Left cardiac atrium (tissue), 4 donors: ENCODE measurements around the gene SLC27A1. TPM values are rescaled to one million over a fixed set of nuclear protein-coding genes. Genes with fewer than 3 reads are reported as not detected.

Source experiments
- ATAC-seq, 2 donors: fragments of 200-7000 bp; cut with Tn5 transposase; one replicate each; pipeline ENCODE4 v1.9.1; 2020; ENCODE audit warnings: mild to moderate bottlenecking in 2 of 2, moderate library complexity in 2 of 2
- DNase-seq: peaks from one replicate; pipeline ENCODE4 v3.0.0-alpha.2; 2020
- intact Hi-C, 2 donors: fragments of 100-400 bp; cut with DNase I; formaldehyde crosslinking; loops; one replicate each; pipeline versions ENCODE4 v1.14.1 to v1.15.1; 2022 to 2023
- total RNA-seq, 2 donors: library from RNA; stranded (reverse); fragmentation: NEBNext Ultra II Directional; extraction: Animal tissue kit (Norgen Biotek cat#: 25700); gene quantifications; one replicate each; pipeline ENCODE4 v1.2.1, GENCODE V29; 2021
- donor health status: DM: no; HTN: yes; CAD: no.
- donor health status: DM: no; HTN: yes; CAD: no; lungs with severe emphysema.
- donor health status: DM: yes; HTN: yes; CAD: no.
- donor health status: Dilated cardiomyopathy.

SLC27A1 gene
- total RNA-seq, 2 donors from 2014 or later = 33.4 to 55.1 TPM

DNA sequence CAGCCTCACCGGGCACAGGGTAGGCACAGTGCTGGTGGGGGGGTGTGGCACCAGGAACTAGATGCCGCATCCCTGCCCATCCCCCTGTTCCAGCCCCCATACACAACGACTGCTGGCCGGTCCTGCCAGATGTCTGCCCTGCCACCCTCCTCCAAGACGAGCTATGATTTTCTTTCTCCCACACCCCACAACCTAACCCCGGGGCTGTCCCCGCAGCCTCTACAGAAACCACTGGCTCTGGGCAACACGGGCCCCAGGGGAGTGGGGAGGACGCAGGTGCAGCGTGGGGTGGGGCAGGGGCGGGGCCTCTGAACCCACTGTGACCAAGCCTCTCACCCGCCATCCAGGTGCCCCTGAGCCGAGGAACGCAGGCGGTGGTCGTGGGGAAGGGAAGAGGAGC, 56.6 kb downstream of the SLC27A1 start:
- intact Hi-C loops = no loop called here
- DNase-seq = no peak
- no peak for ATAC-seq

DNA sequence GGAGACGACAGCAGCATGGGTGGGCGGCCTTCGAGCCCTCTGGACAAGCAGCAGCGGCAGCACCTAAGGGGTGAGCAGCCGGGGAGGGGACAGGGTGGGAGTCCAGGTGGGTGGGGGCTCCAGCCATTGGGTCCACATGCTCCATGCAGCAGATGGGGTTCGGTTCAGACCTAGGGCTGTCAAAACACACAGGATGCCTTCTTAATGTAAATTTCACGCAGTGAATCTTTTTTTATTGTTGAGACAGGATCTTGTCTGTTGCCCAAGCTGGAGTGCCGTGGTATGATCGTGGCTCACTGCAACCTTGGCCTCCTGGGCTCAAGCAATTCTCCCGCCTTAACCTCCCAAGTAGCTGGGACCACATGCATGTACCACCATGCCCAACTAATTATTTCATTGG, 57.0 kb downstream of the SLC27A1 start:
- no peak for ATAC-seq
- no peak for DNase-seq
- intact Hi-C loops = no loop called here

DNA sequence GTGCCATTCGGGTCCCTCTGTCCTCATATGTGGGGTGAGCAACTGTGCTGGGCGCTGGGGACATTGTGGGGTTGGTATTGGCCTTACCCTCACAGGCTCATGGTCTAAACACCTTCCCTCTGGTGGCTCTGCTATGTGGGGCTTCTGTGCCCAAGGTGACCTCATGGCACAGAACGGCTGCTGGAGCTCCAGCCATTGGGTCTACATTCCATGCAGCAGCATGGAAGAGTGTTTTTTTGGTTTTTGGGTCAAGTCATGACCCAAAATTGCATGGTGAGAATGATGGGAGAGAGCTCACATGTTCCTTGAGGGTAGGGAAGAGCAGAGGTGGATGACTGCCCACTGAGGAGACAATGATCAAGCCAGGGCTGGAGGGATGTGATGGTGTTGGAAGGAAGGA, 58.3 kb downstream of the SLC27A1 start:
- intact Hi-C loops = no loop called here
- DNase-seq (no peak), ATAC-seq (no peak)

DNA sequence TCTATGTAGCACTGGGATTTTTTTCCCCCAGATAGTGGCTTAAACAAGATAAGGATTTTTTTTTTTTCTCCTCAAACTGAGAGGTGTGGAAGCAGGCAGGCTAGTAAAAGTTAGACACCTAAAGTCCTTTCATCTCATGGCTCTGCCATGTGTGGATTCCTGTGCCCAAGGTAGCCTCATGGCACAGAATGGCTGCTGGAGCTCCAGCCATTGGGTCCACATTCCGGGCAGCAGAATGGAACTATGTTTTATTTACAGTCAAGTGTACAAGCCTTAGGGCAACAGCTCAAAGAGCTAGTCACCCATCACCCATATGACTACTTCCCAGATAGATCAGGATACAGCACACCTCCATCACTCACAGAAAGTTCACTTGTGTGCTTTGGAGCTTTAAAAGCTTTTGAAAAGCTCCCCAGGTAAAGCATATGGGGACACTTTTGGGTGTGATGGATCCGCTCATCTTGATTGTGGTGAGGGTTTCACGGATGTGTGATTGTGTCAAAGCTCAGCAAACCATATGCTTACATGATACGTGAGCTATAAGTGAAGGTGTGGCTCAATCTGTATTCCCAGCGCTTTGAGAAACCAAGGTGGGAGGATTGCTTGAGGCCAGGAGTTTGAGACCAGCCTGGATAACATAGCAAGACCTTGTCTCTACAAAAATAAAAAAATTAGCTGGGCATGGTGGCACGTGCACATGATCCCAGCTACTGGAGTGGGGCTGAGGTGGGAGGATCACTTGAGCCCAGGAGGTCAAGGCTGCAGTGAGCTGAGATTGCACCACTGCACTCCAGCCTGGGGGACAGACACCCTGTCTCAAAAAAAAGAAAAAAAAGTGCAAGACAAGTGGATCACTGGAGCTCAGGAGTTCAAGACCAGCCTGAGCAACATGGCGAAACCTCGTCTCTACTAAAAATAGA, 59.2 kb downstream of the SLC27A1 start:
- DNase-seq (no peak), ATAC-seq (no peak)
- intact Hi-C loops = no loop called here

DNA sequence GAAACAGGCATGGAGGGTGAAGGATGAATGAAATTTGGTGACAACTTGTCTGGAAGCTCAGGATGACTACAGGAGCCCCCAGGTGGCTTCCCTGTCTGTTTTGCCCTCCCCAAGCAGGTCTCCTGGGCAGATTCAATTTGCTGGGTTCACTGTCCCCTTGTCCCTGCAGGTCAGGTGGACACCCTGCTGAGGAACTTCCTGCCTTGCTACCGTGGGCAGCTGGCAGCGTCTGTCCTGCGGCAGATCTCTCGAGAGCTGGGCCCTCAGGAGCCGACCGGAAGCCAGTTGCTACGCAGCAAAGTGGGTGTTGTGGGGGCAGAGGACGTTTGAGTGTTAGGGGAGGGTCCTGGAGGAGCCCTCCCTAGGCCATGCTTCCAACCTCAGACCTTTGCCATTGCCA, 60.3 kb downstream of the SLC27A1 start:
- ATAC-seq (no peak), DNase-seq (no peak)
- intact Hi-C loops = no loop called here

DNA sequence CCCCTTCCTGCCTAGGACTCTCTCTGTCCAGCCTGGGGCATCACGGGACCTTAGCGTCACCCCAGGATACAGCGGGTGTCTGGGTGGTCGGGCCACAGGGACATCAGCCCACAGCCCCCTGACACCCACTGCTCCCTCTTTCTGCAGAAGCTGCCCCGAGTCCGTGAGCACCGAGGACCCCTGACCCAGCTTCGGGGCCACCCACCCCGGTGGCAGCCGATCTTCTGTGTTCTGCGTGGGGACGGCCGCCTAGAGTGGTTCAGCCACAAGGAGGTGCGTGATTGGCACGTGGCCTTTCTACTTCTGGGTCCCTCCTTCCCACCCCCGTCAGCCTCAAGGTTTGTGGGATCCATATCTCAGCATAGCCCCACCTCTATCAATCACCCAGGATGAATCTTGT, 61.8 kb downstream of the SLC27A1 start:
- DNase-seq (no peak), ATAC-seq (no peak)
- intact Hi-C loops = no loop called here

DNA sequence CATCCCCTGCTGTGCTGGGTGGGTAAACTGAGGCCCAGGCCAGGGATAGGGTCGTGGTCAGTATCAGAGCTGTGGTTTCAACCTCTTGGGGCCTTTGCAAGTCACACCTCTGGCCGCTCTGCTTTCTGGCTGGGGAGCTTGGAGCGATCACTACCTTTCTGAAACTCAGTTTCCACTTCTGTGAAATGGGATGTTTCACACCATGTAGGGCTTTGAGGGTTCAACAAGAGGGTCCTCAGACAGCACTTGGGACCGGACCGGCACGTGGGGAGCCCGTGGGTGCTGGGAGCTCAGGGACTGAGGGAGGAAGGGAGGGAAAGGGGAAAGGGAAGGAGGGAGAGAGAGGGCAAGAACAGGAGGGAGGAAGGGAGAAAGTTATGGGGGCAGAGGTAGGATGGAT, 62.2 kb downstream of the SLC27A1 start:
- ATAC-seq (no peak), DNase-seq (no peak)
- intact Hi-C loops = no loop called here

DNA sequence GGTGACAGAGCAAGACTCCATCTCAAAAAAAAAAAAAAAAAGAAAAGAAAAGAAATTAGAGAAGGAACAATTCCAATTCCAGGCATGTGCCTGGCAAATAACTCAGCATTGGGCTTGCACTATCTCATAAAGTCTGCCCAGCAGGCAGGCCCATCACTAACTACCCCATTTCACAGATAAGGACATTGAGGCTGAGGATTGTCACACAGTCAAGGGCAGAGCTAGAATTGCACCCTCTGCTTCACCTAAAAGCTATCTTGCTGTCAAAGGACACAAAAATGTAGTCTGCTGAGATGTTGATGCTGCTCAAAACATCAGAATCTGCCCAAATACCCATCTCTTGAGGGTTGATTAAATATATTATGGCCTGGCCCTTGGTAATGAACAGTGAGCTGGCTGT, 64.4 kb downstream of the SLC27A1 start:
- intact Hi-C loops = loop anchor here in 1 of 2 donors (5.0 kb wide), 1 partner anchor 233 kb away; no protein-coding TSS in a partner anchor
- no peak for ATAC-seq
- DNase-seq = no peak

DNA sequence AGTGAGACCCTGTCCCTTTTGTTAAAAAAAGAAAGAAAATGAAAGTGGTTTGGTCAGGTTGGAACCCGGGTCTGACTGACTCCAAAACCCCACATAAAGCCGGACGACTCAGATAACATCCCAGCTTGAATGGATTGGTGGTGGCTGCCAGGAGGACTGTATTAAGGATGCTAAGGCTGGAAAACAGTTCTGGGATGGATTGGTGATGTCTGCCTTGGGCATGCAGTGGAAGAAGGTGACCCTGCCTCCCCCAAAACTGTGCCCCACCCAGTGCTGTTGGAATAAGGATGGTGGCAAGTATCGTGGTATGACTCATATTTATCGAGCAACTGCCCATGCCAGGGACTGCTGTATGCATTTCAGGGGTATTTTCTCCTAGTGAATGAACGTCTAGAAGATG, 66.6 kb downstream of the SLC27A1 start:
- intact Hi-C loops = loop anchor here in 1 of 2 donors (5.0 kb wide), 1 partner anchor 230 kb away; no protein-coding TSS in a partner anchor
- ATAC-seq (no peak), DNase-seq (no peak)

DNA sequence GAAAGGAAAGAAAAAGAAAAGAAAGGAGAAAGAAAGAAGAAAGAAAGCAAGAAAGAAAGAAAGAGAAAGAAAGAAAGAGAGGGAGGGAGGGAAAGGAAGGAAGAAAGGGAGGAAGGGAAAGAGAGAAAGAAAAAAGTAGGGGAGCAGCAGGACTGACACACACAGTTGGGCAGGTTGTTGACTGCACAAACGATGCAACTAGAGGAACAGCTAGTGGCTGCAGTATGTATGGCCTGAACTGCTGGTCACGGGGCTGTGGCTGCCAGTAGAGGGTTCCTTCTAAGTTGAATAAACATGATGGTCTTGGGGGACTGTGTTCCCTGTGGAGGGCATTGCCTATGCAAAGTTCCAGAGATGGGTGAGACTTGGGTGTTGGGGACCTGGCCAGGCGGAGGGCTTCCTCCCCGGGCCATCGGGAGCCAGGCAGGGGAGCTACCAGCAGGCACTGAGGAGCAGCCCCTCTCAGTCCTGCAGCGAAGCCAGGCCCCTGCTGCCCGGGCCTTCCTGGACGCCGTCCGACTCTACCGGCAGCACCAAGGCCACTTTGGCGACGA, 68.4 kb downstream of the SLC27A1 start:
- intact Hi-C loops = loop anchor here in 1 of 2 donors (1.0 to 5.0 kb wide), 2 partner anchors 36 to 229 kb away; no protein-coding TSS in a partner anchor
- ATAC-seq = peak; percentile 3 to 9
- no peak for DNase-seq

DNA sequence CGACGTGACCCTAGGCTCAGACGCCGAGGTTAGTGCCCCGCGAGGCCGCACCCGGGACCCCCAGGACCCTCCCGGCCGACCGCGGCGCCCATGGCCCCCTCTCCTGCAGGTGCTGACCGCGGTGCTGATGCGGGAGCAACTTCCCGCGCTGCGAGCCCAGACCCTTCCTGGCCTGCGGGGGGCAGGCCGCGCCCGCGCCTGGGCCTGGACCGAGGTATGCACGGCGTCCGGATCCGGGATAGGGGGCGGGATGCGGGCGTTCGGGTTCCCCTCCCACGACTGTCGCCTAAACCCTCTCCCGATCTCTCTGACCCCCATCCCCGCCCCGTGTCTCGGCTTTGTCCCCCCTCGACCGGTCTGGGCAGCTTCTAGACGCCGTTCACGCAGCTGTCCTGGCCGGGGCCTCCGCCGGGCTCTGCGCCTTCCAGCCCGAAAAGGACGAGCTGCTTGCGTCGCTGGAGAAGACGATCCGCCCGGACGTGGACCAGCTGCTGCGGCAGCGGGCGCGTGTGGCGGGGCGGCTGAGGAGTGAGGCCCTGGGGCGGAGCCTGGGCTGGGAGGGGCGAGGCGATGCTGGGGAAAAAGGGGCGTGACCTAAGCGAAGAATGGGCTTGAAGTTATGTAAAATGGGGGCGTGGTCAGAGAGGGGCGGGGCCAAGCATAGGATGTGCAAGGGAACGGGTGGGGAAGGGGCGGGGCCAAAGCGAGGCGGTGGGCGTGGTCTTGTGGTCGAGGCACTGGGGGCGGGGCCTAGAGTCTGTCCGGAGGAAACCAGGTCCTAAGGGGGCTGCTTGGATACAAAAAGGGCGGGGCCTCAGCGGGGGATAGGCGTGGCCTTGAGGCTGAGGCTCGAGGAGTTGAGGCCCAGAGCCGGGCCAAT, 69.2 kb downstream of the SLC27A1 start:
- ATAC-seq = peak; percentile 93 to 95
- intact Hi-C loops = loop anchor here in 1 of 2 donors (1.0 to 5.0 kb wide), 2 partner anchors 35 to 228 kb away; no protein-coding TSS in a partner anchor
- peak; percentile 97 for DNase-seq

DNA sequence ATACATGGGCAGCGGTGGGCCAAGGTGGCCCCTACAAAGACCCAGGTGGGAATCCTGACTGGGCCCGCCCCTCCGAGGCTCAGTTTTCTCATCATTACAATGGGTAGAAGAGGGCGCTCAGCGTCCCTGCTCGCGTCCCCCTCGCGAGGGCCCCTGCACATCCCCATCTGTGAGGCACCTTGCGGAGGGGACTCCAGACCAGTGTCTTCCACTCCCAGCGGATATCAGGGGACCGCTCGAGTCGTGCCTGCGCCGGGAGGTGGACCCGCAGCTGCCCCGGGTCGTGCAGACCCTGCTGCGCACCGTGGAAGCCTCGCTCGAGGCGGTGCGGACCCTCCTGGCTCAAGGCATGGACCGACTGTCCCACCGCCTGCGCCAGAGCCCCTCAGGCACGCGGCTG, 69.8 kb downstream of the SLC27A1 start:
- DNase-seq (no peak), ATAC-seq (no peak)
- intact Hi-C loops = no loop called here

DNA sequence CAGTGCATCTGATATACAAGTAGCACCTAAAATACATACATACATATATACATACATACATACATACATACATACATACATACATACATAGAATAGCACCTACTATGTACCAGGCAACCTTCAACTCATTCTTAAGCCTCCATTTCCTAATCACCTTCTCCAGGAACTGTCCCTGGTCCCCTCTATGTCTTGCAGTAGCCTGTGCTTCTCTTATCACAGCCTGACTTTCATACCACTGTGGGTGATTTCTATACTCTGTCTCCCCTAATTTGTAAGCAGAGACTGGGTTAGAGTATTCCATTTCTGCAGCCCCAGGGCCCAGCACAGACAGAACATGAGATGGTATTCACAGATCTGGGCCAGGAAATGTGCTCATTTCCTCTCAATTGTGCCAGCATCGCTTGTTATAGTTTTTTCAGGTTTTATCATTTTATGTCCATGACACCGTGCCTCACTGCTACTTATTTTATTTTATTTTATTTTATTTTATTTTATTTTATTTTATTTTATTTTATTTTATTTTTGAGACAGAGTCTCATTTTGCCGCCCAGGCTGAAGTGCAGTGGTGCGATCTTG, 70.9 kb downstream of the SLC27A1 start:
- no peak for ATAC-seq
- intact Hi-C loops = no loop called here
- no peak for DNase-seq

DNA sequence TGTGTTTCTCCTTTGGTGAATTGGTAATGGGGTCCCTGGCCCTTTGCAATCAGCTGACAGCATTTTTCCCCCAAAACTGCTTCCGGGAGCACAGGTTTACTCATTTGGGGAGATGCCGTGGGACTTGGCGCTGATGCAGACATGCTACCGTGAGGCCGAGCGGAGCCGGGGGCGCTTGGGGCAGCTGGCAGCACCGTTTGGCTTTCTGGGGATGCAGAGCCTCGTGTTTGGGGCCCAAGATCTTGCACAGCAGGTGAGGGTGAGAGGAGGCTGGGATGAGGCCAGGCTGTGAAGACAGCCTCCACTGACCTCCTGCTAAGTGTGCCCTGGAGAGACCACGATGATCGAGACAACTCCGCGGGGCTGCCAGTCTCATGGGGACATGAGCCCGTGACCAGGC, 71.7 kb downstream of the SLC27A1 start:
- DNase-seq (no peak), ATAC-seq (no peak)
- intact Hi-C loops = no loop called here

DNA sequence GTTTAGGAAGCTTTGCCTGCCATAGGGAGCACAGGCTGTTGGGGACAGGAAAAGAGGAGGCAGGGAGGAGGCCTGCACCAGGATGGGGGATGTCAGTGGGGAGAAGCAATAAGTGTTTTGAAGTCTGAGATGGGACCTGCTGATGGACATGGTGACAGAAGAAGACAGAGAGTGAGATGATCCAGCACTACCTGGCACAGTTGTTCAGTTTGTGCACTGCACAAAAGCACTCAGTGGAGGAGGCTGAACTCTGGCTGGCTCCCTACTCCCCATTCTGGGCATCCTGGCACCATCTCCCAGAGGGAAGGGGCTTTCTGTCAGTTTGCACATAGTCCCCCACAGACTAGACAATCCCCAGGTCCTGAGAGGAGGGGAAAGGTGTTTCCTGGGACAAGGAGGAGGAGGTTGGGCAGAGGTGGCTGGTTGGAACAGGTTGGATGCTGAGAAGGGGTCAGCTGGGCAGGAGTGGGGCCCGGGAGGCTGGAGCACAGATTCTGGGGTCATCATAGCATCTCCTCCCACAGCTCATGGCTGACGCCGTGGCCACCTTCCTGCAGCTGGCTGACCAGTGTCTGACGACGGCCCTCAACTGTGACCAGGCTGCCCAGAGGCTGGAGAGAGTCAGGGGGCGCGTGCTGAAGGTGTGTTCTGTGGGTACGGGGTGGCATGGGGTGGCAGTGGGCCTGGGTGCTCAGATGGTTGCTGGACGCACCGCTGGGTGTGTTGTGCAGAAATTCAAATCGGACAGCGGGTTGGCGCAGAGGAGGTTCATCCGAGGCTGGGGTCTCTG, 72.7 kb downstream of the SLC27A1 start:
- no peak for ATAC-seq
- DNase-seq = no peak
- intact Hi-C loops = no loop called here

DNA sequence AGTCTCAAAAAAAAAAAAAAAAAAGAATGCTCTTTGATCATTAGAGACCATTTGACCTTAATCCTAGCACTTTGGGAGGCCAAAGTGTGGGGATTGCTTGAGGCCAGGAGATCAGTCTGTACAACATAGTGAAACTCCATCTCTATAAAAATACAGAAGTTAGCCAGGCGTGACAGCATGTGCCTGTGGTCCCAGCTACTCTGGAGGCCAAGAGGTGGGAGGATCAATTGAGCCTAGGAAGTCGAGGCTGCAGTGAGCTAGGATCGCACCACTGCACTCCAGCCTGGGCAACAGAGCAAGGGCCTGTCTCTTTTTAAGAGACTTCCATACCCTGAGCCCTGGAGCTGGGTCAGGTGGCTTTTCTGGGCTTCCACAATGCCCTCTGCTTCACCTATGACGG, 73.7 kb downstream of the SLC27A1 start:
- intact Hi-C loops = no loop called here
- ATAC-seq (no peak), DNase-seq (no peak)

DNA sequence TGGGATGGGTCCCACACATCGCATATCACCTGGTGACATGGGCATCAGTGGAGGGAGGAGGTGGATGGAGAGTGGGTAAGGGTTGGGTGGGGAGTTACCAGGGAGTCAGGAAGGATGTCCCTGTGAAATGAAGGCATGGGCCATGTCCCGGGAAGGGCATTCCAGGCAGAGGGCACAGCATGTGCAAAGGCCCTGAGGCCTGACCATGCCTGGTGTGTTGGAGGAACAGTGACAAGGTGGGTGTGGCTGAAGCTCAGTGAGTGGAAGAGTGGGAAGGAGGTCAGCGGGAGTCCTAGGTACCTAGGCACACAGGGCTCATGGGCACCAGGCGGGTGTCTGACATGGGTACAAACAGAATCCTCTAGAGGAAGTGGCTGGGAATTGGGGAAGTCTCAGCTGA, 74.1 kb downstream of the SLC27A1 start:
- intact Hi-C loops = no loop called here
- ATAC-seq (no peak), DNase-seq (no peak)

DNA sequence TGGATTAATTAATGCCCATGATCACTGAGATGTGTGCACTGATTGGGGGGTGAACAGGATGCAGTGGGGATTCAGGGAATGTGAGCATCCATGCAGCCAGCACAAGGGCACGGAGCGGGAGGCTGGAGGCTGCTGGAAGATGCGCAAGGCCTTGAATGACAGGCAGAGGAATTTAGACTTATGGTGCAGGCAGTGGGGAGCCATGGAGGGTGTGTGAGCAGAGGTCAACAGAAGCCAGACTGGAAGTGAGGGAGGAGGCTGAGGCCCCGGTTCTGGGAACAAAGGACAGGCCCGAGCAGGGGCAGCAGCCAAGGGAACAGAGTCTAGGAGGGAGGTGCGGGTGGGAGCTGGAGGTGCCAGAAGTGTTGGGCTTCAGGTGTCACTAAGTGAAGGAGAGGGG, 77.8 kb downstream of the SLC27A1 start:
- intact Hi-C loops = no loop called here
- no peak for DNase-seq
- no peak for ATAC-seq
